Neural progenitor cell (in vitro differentiated cells): Measurements from ENCODE around the gene MICB.

Source experiments
- EZH2 ChIP-seq: fragments of 200-600 bp; sonication (generic); IDR thresholded peaks from 2 replicates; pipeline ENCODE4 v1.6.1; 2017; ENCODE audit warnings: antibody characterized with exemption, mild to moderate bottlenecking, moderate library complexity
- EZH2phosphoT487 ChIP-seq: fragments of 200-600 bp; sonication (generic); IDR thresholded peaks from 2 replicates; pipeline ENCODE4 v1.6.1; 2017; ENCODE audit warnings: antibody characterized with exemption
- TF ChIP-seq, protein P1 (sequence below): fragments of 200-600 bp; sonication (generic); IDR thresholded peaks from 2 replicates; pipeline ENCODE4 v1.5.1; 2017; ENCODE audit warnings: antibody characterized with exemption, mild to moderate bottlenecking

DNA sequence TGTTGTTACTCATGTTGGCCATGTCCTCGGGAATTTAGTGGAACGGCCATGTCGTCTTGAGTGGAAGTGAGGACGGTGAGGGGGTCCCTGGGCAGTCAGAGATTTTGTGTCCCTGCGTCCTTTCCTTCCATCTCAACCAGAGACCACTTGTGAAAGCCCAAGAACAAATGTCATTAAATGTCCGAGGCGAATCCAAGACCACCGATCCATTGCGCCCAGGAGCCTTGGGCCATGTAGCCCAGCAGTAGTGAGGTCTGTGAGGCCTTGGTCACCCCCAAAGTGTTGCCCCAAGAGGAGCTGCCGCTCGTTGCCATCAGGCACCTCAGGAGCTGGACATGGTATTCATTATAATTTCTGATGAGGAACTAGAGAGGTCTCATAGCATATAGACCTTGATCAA lies 17.4 kb upstream of the MICB start:
- TF ChIP-seq, protein P1, sequence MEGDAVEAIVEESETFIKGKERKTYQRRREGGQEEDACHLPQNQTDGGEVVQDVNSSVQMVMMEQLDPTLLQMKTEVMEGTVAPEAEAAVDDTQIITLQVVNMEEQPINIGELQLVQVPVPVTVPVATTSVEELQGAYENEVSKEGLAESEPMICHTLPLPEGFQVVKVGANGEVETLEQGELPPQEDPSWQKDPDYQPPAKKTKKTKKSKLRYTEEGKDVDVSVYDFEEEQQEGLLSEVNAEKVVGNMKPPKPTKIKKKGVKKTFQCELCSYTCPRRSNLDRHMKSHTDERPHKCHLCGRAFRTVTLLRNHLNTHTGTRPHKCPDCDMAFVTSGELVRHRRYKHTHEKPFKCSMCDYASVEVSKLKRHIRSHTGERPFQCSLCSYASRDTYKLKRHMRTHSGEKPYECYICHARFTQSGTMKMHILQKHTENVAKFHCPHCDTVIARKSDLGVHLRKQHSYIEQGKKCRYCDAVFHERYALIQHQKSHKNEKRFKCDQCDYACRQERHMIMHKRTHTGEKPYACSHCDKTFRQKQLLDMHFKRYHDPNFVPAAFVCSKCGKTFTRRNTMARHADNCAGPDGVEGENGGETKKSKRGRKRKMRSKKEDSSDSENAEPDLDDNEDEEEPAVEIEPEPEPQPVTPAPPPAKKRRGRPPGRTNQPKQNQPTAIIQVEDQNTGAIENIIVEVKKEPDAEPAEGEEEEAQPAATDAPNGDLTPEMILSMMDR: no peak
- TF ChIP-seq EZH2 (no peak), EZH2phosphoT487 (no peak)
